HUES64 (cell line): ENCODE data around the gene KATNB1.

Experiments used
- H3K27ac ChIP-seq: 2 replicates; pipeline ENCODE4 v1.7.0; 2013; ENCODE audit warnings: low read depth, low read length, inconsistent platforms
- H3K27me3 ChIP-seq: 2 replicates; pipeline ENCODE4 v1.6.1; 2013; ENCODE audit warnings: mild to moderate bottlenecking, low read length; ENCODE audit not compliant: insufficient read depth
- H3K36me3 ChIP-seq: 2 replicates; pipeline ENCODE4 v1.6.1; 2013; ENCODE audit warnings: mild to moderate bottlenecking, low read length; ENCODE audit not compliant: insufficient read depth
- H3K4me1 ChIP-seq: 2 replicates; pipeline ENCODE4 v1.6.1; 2013; ENCODE audit warnings: mild to moderate bottlenecking, low read length, moderate library complexity; ENCODE audit not compliant: insufficient read depth
- H3K4me3 ChIP-seq: 2 replicates; pipeline ENCODE4 v1.5.1; 2013; ENCODE audit warnings: mild to moderate bottlenecking, low read length, moderate library complexity
- H3K9ac ChIP-seq: 2 replicates; pipeline ENCODE4 v1.6.1; 2013; ENCODE audit warnings: mild to moderate bottlenecking, low read depth, low read length
- H3K9me3 ChIP-seq: 2 replicates; pipeline ENCODE4 v1.6.1; 2013; ENCODE audit warnings: low read depth, low read length; ENCODE audit not compliant: insufficient read depth
- WGBS: fragments of 150-250, 120-280 bp; methylation state at CpG from one replicate; pipeline ENCODE4 v1.1.7; 2013; ENCODE audit warnings: missing lambda C conversion rate; 5-methylcytosine and 5-hydroxymethylcytosine counted together

KATNB1 gene

DNA sequence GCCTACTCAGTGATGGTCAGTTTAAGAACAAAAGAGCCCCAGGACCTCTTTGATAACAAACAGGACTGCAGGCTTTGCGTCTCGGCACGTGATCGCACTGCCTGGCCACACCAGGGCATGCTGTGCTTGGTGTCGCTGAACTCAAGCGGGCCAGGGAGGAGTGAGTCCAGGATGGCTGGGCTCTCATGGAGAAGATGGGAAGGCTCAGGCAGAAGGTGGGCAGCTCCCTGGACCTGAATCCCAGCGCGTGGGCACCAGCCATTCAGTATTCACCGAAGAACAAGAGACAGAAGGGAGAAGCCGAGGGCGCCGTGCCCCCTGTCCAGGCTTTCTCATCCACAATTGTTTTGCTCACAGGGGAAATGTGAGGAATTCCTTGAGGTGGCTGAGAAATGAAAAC, 11.9 kb downstream of the KATNB1 start:
- WGBS: 96% methylated on average over 12 of the region's 12 CpGs
- no peak overlapping the region for H3K4me3 ChIP-seq
- no peaks in the 10 kb centered on the region for H3K4me1 ChIP-seq
- no peaks in the 10 kb centered on the region for H3K27me3 ChIP-seq
- H3K36me3 ChIP-seq: peaks cover 13% of the 10 kb centered on the region
- H3K27ac ChIP-seq: no peak overlapping the region
- no peak overlapping the region for H3K9ac ChIP-seq
- no peaks in the 10 kb centered on the region for H3K9me3 ChIP-seq

DNA sequence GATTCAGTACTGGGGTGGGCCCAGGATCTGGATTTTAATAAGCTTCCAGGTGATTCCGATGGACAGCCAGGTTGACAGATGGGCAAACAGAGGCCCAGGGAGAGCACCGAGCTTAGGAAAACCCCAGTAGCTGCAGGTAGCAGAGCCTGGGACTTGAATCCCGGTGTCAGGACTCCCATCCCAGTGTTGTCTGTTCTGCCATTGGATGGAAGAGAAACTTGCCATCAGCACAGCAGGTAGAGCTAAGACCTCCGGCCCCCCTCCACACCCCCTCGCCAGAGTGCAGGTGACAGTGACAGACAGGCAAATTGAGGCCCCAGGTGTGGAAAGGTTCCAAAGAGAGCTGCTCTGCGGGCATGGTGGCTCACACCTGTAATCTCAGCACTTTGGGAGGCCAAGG, 12.4 kb downstream of the KATNB1 start:
- Histone ChIP-seq H3K9me3 (no peaks in the 10 kb centered on the region), H3K9ac (no peak overlapping the region), H3K27me3 (no peaks in the 10 kb centered on the region), H3K4me3 (no peak overlapping the region), H3K36me3 (peaks cover 10% of the 10 kb centered on the region), H3K27ac (no peak overlapping the region), H3K4me1 (no peaks in the 10 kb centered on the region)
- 96% methylated on average over 6 of the region's 6 CpGs for WGBS

DNA sequence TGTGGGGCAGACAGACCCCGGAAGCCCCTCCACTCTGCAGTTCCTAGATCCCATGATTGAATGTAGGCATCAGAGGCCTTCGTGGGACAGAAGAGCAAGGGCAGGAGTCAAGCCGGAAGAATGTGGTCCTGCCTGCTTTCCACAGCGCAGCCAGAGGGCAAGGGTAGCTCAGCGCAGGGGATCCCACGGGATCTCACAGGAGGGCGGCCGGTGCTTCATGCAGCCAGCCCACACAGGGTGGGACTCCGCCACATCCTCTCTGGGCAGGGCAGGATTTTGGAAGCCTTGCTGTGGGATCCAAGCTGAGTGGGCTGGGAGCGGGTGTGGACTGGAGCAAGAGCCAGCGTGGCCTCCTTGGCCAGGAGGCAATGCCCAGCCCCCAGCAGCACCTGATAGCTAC, 13.0 kb downstream of the KATNB1 start:
- H3K27ac ChIP-seq: no peak overlapping the region
- peaks cover 10% of the 10 kb centered on the region for H3K36me3 ChIP-seq
- no peaks in the 10 kb centered on the region for H3K4me1 ChIP-seq
- WGBS: 94% methylated on average over 11 of the region's 11 CpGs
- no peak overlapping the region for H3K4me3 ChIP-seq
- H3K9ac ChIP-seq: no peak overlapping the region
- no peaks in the 10 kb centered on the region for H3K27me3 ChIP-seq
- H3K9me3 ChIP-seq: no peaks in the 10 kb centered on the region

- Histone ChIP-seq H3K4me3 (no peak overlapping the region), H3K27me3 (no peaks in the 10 kb centered on the region), H3K36me3 (peaks cover 14% of the 10 kb centered on the region), H3K4me1 (no peaks in the 10 kb centered on the region), H3K27ac (no peak overlapping the region), H3K9ac (no peak overlapping the region), H3K9me3 (no peaks in the 10 kb centered on the region)
- 92% methylated on average over 3 of the region's 3 CpGs for WGBS
Observed at GRCh38 chr16:57749101-57749692, 13.6 kb downstream of the KATNB1 start.

GRCh38 chr16:57749856-57750452, 14.4 kb downstream of the KATNB1 start:
- no peaks in the 10 kb centered on the region for H3K4me1 ChIP-seq
- no peak overlapping the region for H3K4me3 ChIP-seq
- H3K27me3 ChIP-seq: no peaks in the 10 kb centered on the region
- WGBS: 87% methylated on average over 5 of the region's 5 CpGs
- H3K36me3 ChIP-seq: peaks cover 14% of the 10 kb centered on the region
- no peak overlapping the region for H3K9ac ChIP-seq
- no peaks in the 10 kb centered on the region for H3K9me3 ChIP-seq
- no peak overlapping the region for H3K27ac ChIP-seq

DNA sequence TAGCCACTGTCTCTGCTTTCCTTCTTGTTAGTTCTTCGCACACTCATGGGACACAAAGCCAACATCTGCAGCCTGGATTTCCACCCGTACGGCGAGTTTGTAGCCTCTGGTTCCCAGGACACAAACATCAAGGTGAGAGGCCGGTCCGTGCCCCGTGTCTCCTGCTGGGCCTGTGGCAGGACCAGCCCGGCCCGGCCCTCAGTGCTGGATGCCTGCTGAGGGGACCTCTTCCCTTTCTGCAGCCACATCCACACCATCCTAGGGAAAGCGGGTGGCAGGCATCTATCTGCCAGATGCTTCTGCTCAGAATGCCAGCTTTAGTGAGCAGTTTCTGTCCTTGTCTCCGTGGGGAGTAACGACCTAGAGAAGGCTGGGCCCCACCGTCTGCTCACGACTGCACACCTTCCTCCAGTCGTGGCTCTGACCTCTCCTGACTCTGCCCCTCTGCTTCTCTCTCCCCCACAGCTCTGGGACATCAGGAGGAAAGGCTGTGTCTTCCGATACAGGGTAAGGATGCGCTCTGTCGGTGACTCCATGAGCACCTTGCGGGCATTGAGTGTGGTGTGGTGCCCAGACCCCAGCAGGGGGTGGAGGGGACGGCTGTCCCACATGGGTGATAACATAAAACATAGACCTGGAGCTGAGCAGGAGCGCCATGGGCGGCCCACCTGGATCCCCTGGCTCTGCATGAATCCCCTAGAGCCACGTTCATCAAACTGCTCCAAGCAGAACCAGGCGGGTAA, 15.4 kb downstream of the KATNB1 start:
- Histone ChIP-seq H3K36me3 (peaks cover 21% of the 10 kb centered on the region), H3K9me3 (no peaks in the 10 kb centered on the region), H3K27me3 (no peaks in the 10 kb centered on the region), H3K4me1 (no peaks in the 10 kb centered on the region), H3K4me3 (no peak overlapping the region), H3K9ac (no peak overlapping the region), H3K27ac (no peak overlapping the region)
- WGBS: 94% methylated on average over 24 of the region's 24 CpGs

DNA sequence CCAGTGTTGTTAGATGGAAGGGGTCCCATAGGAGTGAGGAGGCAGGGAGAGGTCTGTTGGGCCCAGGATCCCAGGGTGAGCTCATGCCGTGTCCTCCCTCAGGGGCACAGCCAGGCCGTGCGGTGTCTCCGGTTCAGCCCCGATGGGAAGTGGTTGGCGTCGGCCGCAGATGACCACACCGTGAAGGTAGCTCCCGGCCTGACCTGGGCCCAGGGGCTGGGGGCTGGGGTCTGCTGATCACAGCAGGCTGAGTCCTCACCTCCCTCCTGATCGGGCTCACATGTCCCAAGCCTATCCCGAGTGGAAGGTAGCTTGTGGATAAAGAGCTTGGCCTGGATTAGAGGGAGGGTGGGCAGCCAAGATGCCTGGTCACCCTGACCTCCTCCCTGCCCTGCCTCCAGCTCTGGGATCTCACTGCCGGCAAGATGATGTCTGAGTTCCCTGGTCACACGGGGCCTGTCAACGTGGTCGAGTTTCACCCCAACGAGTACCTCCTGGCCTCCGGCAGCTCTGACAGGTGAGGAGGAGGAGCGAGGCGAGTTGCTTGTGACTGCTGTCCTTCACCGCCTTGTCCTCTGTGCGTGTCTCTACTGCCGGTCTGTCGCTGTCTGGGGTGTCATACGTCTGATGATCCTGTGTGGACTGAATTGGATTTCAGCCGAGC, 16.1 kb downstream of the KATNB1 start:
- Histone ChIP-seq H3K4me1 (no peaks in the 10 kb centered on the region), H3K27ac (no peak overlapping the region), H3K36me3 (peaks cover 25% of the 10 kb centered on the region), H3K9ac (no peak overlapping the region), H3K9me3 (no peaks in the 10 kb centered on the region), H3K4me3 (no peak overlapping the region), H3K27me3 (no peaks in the 10 kb centered on the region)
- 94% methylated on average over 26 of the region's 26 CpGs for WGBS

DNA sequence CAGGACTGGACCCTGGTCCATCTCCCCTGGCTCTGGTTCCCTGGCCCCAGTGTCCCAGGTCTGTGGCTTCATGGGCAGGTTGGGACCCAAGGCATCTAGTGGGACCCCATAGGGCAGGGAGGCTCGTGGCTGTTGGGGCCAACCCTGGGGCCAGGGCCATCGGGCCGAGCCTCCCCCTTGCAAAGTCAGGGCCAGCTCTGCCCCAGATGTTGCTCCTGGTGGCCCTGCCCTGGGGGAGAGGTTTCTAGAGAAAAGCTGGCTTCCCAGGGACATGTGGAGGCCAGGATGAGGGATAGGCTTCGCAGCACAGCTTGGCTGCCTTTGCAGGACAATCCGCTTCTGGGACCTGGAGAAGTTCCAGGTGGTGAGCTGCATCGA, 16.6 kb downstream of the KATNB1 start:
- 91% methylated on average over 6 of the region's 6 CpGs for WGBS
- H3K27ac ChIP-seq: no peak overlapping the region
- H3K4me1 ChIP-seq: no peaks in the 10 kb centered on the region
- H3K4me3 ChIP-seq: no peak overlapping the region
- H3K9me3 ChIP-seq: no peaks in the 10 kb centered on the region
- peaks cover 26% of the 10 kb centered on the region for H3K36me3 ChIP-seq
- no peak overlapping the region for H3K9ac ChIP-seq
- H3K27me3 ChIP-seq: no peaks in the 10 kb centered on the region

- 91% methylated on average over 44 of the region's 44 CpGs for WGBS
- Histone ChIP-seq H3K36me3 (peaks cover 26% of the 10 kb centered on the region), H3K4me1 (no peaks in the 10 kb centered on the region; the same call in 1 of the 2 replicates), H3K9ac (no peak overlapping the region), H3K27me3 (no peaks in the 10 kb centered on the region), H3K4me3 (no peak overlapping the region), H3K27ac (no peak overlapping the region), H3K9me3 (no peaks in the 10 kb centered on the region)
Observed at GRCh38 chr16:57752581-57753447, 17.2 kb downstream of the KATNB1 start.

DNA sequence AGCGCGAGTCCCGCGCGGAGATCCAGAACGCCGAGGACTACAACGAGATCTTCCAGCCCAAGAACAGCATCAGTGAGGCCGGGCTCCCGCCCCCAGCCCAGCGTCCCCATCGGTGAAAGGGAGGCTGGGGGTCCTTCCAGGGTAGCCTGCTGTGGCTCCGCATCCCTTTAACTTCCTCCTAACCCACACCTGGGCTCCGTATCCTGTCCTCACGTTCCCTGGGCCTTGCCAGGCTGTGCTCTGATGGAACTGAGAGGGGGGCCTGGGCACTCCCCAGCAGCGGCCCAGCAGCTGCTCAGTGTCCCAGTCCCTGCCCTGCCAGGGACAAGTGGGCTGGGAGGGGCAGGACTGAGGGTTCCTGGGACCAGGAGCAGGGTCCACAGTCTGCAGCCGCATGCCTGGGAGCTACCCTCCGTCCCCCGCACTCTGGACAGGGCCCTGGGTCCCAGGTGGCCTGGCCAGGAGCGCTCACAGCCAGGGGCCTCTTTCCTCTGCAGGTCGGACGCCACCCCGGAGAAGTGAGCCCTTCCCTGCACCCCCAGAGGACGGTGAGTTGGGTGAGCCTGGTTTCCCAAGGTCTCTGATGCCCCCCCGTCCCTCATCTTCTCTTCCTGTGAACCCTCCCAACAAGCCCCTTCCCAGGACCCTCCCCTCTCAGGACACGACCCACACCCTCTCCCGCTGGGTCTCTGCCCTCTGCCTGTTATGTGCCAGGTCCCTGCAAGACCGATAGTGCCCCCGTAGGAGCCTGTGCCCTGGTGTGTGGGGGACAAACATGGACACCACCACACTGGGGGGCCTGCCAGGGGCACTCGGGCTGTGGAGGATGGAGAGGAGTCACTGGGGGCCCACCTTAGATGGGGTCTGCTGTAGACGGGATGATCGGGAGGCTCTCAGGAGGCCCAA, 18.1 kb downstream of the KATNB1 start:
- Histone ChIP-seq H3K4me1 (no peaks in the 10 kb centered on the region; the same call in 1 of the 2 replicates), H3K27ac (no peak overlapping the region), H3K9ac (no peak overlapping the region), H3K4me3 (no peak overlapping the region), H3K27me3 (no peaks in the 10 kb centered on the region), H3K36me3 (peaks cover 26% of the 10 kb centered on the region), H3K9me3 (no peaks in the 10 kb centered on the region)
- 95% methylated on average over 32 of the region's 32 CpGs for WGBS
